H9 (cell line): ENCODE results near the gene PITPNM3. TPM values are rescaled to one million over a fixed set of nuclear protein-coding genes. Genes with fewer than 3 reads are reported as not detected.

ENCODE experiments used
- DNase-seq: peaks from one replicate; pipeline ENCODE4 v3.0.0-alpha.2; 2017
- H2AFZ ChIP-seq: one replicate; pipeline ENCODE4 v1.6.1; 2013; ENCODE audit warnings: mild to moderate bottlenecking, low read length, control low read depth, moderate library complexity
- H2AK5ac ChIP-seq: 2 replicates; pipeline ENCODE4 v1.6.1; 2013; ENCODE audit warnings: low read length, control low read depth, mixed read lengths; ENCODE audit not compliant: insufficient read length
- H2BK120ac ChIP-seq: one replicate; pipeline ENCODE4 v1.6.1; 2013; ENCODE audit warnings: low read depth, mild to moderate bottlenecking, low read length, control low read depth, inconsistent platforms; ENCODE audit not compliant: poor library complexity, severe bottlenecking
- H2BK12ac ChIP-seq: 2 replicates; pipeline ENCODE4 v1.6.1; 2013; ENCODE audit warnings: low read length, control low read depth, mixed read lengths, low read depth; ENCODE audit not compliant: insufficient read length
- H2BK15ac ChIP-seq: 2 replicates; pipeline ENCODE4 v1.6.1; 2013; ENCODE audit warnings: low read depth, low read length, control low read depth
- H2BK20ac ChIP-seq: one replicate; pipeline ENCODE4 v1.6.1; 2013; ENCODE audit warnings: low read depth, mild to moderate bottlenecking, low read length, control low read depth, inconsistent platforms; ENCODE audit not compliant: poor library complexity, severe bottlenecking
- H2BK5ac ChIP-seq: 2 replicates; pipeline ENCODE4 v1.6.1; 2013; ENCODE audit warnings: low read length, control low read depth, mixed read lengths; ENCODE audit not compliant: insufficient read length
- H3K14ac ChIP-seq: 2 replicates; pipeline ENCODE4 v1.6.1; 2013; ENCODE audit warnings: low read length, control low read depth; ENCODE audit not compliant: insufficient read depth
- H3K18ac ChIP-seq: 2 replicates; pipeline ENCODE4 v1.6.1; 2013; ENCODE audit warnings: low read depth, mild to moderate bottlenecking, mixed read lengths, low read length, control low read depth; ENCODE audit not compliant: insufficient read length
- H3K23ac ChIP-seq: 2 replicates; pipeline ENCODE4 v1.6.1; 2013; ENCODE audit warnings: low read length, control low read depth, mixed read lengths, low read depth; ENCODE audit not compliant: insufficient read length
- H3K23me2 ChIP-seq: 2 replicates; pipeline ENCODE4 v1.6.1; 2013; ENCODE audit warnings: low read depth, mild to moderate bottlenecking, mixed read lengths, low read length, control low read depth; ENCODE audit not compliant: insufficient read length, poor library complexity, severe bottlenecking
- H3K27ac ChIP-seq: 2 replicates; pipeline ENCODE4 v1.5.1; 2013; ENCODE audit warnings: low read length, control low read depth, mixed read lengths, low read depth; ENCODE audit not compliant: insufficient read length
- H3K27me3 ChIP-seq: 2 replicates; pipeline ENCODE4 v1.6.1; 2013; ENCODE audit warnings: low read length, control low read depth, inconsistent platforms; ENCODE audit not compliant: insufficient read depth
- H3K4ac ChIP-seq: 2 replicates; pipeline ENCODE4 v1.6.1; 2013; ENCODE audit warnings: low read depth, mild to moderate bottlenecking, control low read depth, inconsistent platforms, low read length, moderate library complexity
- H3K4me1 ChIP-seq: 2 replicates; pipeline ENCODE4 v1.6.1; 2013; ENCODE audit warnings: low read length, control low read depth, inconsistent platforms; ENCODE audit not compliant: insufficient read depth
- H3K4me2 ChIP-seq: 2 replicates; pipeline ENCODE4 v1.6.1; 2013; ENCODE audit warnings: low read length, control low read depth, mixed read lengths; ENCODE audit not compliant: insufficient read length, insufficient read depth
- H3K56ac ChIP-seq: 2 replicates; pipeline ENCODE4 v1.6.1; 2013; ENCODE audit warnings: low read depth, mild to moderate bottlenecking, mixed read lengths, low read length, control low read depth; ENCODE audit not compliant: insufficient read length
- H3K79me1 ChIP-seq: 2 replicates; pipeline ENCODE4 v1.6.1; 2013; ENCODE audit warnings: low read depth, mild to moderate bottlenecking, moderate library complexity, low read length, control low read depth, inconsistent platforms; ENCODE audit not compliant: insufficient read depth, poor library complexity, severe bottlenecking
- H3K79me2 ChIP-seq: 2 replicates; pipeline ENCODE4 v1.6.1; 2013; ENCODE audit warnings: low read length, control low read depth, inconsistent platforms; ENCODE audit not compliant: insufficient read depth
- H3K9ac ChIP-seq: 2 replicates; pipeline ENCODE4 v1.6.1; 2013; ENCODE audit warnings: low read length, control low read depth, mixed read lengths; ENCODE audit not compliant: insufficient read length; ENCODE audit errors: extremely low read depth
- H3K9me3 ChIP-seq: one replicate; pipeline ENCODE4 v1.6.1; 2013; ENCODE audit warnings: low read depth, low read length, inconsistent platforms; ENCODE audit not compliant: control insufficient read depth
- H3T11ph ChIP-seq: one replicate; pipeline ENCODE4 v1.6.1; 2013; ENCODE audit warnings: mild to moderate bottlenecking, low read length, control low read depth, inconsistent platforms
- H4K20me1 ChIP-seq: one replicate; pipeline ENCODE4 v1.6.1; 2013; ENCODE audit not compliant: control insufficient read depth, insufficient read length, insufficient read depth
- H4K5ac ChIP-seq: 2 replicates; pipeline ENCODE4 v1.6.1; 2013; ENCODE audit warnings: low read depth, mild to moderate bottlenecking, mixed read lengths, low read length, control low read depth; ENCODE audit not compliant: insufficient read length
- H4K8ac ChIP-seq: replicated peaks from 2 replicates; pipeline ENCODE4 v1.6.1; 2013; ENCODE audit warnings: low read length, control low read depth, mixed read lengths, low read depth; ENCODE audit not compliant: insufficient read length
- H4K91ac ChIP-seq: 2 replicates; pipeline ENCODE4 v1.6.1; 2013; ENCODE audit warnings: low read depth, mild to moderate bottlenecking, moderate library complexity, mixed read lengths, low read length, control low read depth; ENCODE audit not compliant: insufficient read length
- H3K27ac Mint-ChIP-seq, 3 experiments: 2 replicates in 2 of 3; 3 replicates in 1 of 3; pipeline ENCODE4 v1.8.0; 2020 to 2021; ENCODE audit warnings: mixed read lengths in 3 of 3, mild to moderate bottlenecking in 1 of 3, moderate library complexity in 1 of 3
- H3K27me3 Mint-ChIP-seq: 2 replicates; pipeline ENCODE4 v1.8.0; 2021; ENCODE audit warnings: low read depth, mild to moderate bottlenecking, moderate library complexity, mixed read lengths
- H3K36me3 Mint-ChIP-seq, 3 experiments: 2 replicates in 2 of 3; 3 replicates in 1 of 3; pipeline ENCODE4 v1.8.0; 2020 to 2021; ENCODE audit warnings: low read depth in 3 of 3, mixed read lengths in 3 of 3; ENCODE audit not compliant: insufficient read depth in 1 of 3
- H3K4me1 Mint-ChIP-seq, 2 experiments: 2 replicates each; pipeline ENCODE4 v1.8.0; 2020; ENCODE audit warnings: mixed read lengths in 2 of 2
- H3K4me3 Mint-ChIP-seq, 2 experiments: 2 replicates in 1 of 2; 3 replicates in 1 of 2; pipeline ENCODE4 v1.8.0; 2020 to 2021; ENCODE audit warnings: mild to moderate bottlenecking in 2 of 2, mixed read lengths in 2 of 2, moderate library complexity in 1 of 2
- H3K9me3 Mint-ChIP-seq, 2 experiments: 2 replicates in 1 of 2; 3 replicates in 1 of 2; pipeline ENCODE4 v1.8.0; 2020; ENCODE audit warnings: mild to moderate bottlenecking in 2 of 2, mixed read lengths in 2 of 2, moderate library complexity in 1 of 2
- WGBS: extraction: QIAGEN DNeasy Blood & Tissue Kit; methylation state at CpG from one replicate; pipeline ENCODE4 v1.1.7; 2013; ENCODE audit warnings: missing lambda C conversion rate, low lambda C conversion rate, mixed read lengths; ENCODE audit not compliant: insufficient read length; ENCODE audit errors: extremely low coverage; 5-methylcytosine and 5-hydroxymethylcytosine counted together
- total RNA-seq: library from RNA; stranded (reverse); gene quantifications from 2 replicates; pipeline ENCODE4 v1.2.1, GENCODE V29; 2021
- TF ChIP-seq, protein P1 (sequence below): fragments of 200-600 bp; sonication (generic); conservative IDR thresholded peaks from 3 replicates; pipeline ENCODE4 v1.8.0; 2021; ENCODE audit warnings: antibody characterized with exemption, mild to moderate bottlenecking

The PITPNM3 gene
- total RNA-seq, 1 experiment from 2014 or later, result 3.4 TPM

DNA sequence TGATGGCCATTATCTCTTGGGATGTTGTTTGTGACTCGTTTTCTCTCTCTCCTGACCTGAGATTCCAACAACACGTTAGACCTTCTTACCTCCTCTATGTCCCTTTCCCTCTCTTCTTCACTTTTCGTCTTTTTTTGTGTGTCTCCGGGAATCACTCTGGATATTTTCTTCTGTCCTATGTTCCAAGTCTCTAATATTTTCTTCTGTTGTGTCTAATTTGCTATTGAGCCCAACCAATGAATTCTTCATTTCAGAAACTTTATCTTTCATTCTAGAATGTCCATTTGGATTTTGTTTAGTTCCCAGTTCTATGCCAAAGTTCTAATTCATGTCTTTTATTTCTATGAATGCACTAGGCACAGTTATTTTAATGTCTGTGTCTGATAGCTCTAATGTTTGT lies 27.1 kb upstream of the PITPNM3 start:
- Histone ChIP-seq H3K18ac (no peak overlapping the region), H2AK5ac (no peak overlapping the region), H3K23ac (no peak overlapping the region), H2AFZ (no peak overlapping the region), H2BK12ac (no peak overlapping the region), H3K9ac (no peak overlapping the region), H2BK20ac (no peak overlapping the region), H3K27ac (no peak overlapping the region), H2BK120ac (no peak overlapping the region), H3K23me2 (no peaks in the 10 kb centered on the region), H3K79me2 (no peaks in the 10 kb centered on the region), H3K4me2 (no peak overlapping the region), H3K14ac (no peak overlapping the region), H3K4ac (no peak overlapping the region), H4K8ac (no peak overlapping the region), H2BK15ac (no peak overlapping the region), H4K20me1 (no peaks in the 10 kb centered on the region), H3K9me3 (no peaks in the 10 kb centered on the region), H3K79me1 (no peaks in the 10 kb centered on the region), H4K5ac (no peak overlapping the region), H3K4me1 (no peaks in the 10 kb centered on the region; the same call in 1 of the 2 replicates), H3K27me3 (no peaks in the 10 kb centered on the region), H3K56ac (no peak overlapping the region), H2BK5ac (no peak overlapping the region), H4K91ac (no peak overlapping the region), H3T11ph (no peak overlapping the region)
- H3K27ac Mint-ChIP-seq, result no peak overlapping the region
- TF ChIP-seq, protein P1, sequence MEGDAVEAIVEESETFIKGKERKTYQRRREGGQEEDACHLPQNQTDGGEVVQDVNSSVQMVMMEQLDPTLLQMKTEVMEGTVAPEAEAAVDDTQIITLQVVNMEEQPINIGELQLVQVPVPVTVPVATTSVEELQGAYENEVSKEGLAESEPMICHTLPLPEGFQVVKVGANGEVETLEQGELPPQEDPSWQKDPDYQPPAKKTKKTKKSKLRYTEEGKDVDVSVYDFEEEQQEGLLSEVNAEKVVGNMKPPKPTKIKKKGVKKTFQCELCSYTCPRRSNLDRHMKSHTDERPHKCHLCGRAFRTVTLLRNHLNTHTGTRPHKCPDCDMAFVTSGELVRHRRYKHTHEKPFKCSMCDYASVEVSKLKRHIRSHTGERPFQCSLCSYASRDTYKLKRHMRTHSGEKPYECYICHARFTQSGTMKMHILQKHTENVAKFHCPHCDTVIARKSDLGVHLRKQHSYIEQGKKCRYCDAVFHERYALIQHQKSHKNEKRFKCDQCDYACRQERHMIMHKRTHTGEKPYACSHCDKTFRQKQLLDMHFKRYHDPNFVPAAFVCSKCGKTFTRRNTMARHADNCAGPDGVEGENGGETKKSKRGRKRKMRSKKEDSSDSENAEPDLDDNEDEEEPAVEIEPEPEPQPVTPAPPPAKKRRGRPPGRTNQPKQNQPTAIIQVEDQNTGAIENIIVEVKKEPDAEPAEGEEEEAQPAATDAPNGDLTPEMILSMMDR, result no peak
- peaks cover 48 to 83% (median 74%) of the 10 kb centered on the region in 3 experiments for H3K36me3 Mint-ChIP-seq
- peaks cover 2 to 12% of the 10 kb centered on the region in 2 experiments for H3K4me1 Mint-ChIP-seq
- WGBS, result no CpG with 5 or more reads among the region's 4 CpGs
- peaks cover 14 to 15% of the 10 kb centered on the region in 2 experiments for H3K9me3 Mint-ChIP-seq
- H3K4me3 Mint-ChIP-seq, result no peak overlapping the region
- DNase-seq, result no peak
- H3K27me3 Mint-ChIP-seq, result no peaks in the 10 kb centered on the region
